Right lung (tissue), 5 donors: ENCODE measurements around the gene TMED9. TPM values are rescaled to one million over a fixed set of nuclear protein-coding genes. Genes with fewer than 3 reads are reported as not detected.
"Not testable (repeated sequence)": the region's sequence is repeated elsewhere in the genome, so short reads cannot be mapped to it uniquely, and the experiment has no call there.

Experiments used
- DNase-seq, 2 donors: peaks; one replicate each; pipeline ENCODE4 v3.0.0-alpha.2; 2013
- polyA plus RNA-seq, 5 donors: library from polyadenylated mRNA; unstranded; fragments of 120-200 nt; gene quantifications; one replicate each; pipeline versions ENCODE4 v1.2.1 to v1.2.3, GENCODE V29; 2013; ENCODE audit warnings: inconsistent platforms in 1 of 5, low replicate concordance in 1 of 5; ENCODE audit not compliant: insufficient read length in 5 of 5, insufficient read depth in 1 of 5

The TMED9 gene
- polyA plus RNA-seq, 5 donors: 117 to 180 (median 130) TPM

DNA sequence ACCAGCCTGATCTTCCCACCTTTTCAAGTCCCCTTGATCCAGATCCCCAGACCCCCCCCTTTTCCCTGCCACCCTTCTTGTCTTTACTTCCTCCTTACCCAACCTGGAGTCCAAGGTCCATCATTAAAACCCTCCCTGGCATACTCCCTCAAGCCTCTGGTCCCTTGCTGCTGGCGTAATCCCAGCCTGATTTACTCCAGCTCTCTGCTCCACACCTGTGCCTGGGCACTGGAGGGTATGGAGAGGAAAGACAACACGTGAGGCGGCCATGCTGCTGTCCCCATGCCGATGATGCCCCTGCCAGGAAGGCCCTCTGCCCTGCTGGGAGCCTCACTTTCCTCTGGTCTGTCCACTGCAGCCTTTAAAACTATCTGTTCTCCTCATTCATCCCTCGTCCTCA, 13.1 kb downstream of the TMED9 start:
- DNase-seq: no peak

DNA sequence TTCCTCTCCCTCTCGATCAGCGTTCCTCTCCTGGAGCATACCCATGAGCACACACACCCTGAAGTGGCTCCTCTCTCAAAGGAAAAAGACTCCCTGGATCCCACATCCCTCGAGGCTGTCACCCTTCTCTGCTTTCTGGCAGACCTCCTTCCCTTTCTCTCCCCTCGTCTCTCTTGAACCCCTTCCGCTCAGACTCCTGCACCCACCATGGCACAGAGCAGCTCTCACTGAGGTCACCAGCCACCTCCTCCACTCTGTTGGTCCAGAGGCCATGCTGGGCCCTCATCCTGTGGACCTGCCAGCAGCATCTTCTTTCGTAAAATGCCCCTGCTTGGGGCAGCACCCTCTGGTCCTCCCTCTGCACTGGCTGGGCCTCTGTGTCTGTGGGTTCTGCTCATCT, 13.7 kb downstream of the TMED9 start:
- no peak for DNase-seq

DNA sequence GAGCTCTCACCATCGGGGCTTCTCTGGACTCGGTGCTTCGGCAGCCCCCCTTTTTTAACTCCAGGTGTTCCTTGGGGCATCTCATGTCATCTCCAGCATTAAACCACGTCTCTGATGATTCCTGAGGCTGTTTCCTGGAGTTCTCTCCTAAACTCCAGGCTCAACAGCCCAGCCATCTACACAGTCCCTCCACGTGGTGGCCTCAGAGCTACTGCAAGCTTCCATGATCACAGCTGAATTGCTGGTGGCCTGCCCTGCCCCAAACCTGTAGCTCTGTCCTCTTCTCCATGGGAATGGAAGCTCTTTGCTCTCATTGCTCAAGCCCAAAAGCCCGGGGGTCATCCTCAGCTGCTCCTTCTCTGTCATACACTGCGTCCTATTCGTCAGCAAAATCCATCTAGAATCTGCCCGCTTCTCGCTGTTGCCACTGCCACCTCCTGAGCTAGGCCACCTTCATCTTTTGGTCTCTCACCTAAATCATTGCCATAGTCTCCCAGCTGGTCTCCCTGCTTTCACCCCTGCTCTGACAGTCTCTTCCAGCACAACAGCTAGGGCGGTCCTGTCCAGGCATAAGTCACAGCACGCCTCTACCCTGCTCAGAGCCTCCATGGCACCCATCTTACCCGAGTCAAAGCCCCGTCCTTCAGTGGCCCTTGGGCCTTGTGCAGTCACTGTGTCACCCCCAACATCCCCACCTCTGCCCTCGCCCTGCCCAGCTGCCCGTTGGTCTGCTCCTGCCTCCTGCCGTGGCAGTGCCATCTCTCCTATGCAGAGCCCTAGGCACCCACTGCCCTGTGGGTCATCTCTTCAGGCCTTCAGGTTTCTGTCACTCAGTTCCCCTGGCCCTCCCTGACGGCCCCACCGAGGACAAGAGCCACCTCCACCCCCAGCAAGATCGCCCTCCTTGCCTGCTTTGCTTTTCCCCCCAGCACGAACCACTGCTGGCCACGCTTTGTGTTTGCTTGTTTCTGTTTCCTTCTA, 14.4 kb downstream of the TMED9 start:
- DNase-seq: no peak

DNA sequence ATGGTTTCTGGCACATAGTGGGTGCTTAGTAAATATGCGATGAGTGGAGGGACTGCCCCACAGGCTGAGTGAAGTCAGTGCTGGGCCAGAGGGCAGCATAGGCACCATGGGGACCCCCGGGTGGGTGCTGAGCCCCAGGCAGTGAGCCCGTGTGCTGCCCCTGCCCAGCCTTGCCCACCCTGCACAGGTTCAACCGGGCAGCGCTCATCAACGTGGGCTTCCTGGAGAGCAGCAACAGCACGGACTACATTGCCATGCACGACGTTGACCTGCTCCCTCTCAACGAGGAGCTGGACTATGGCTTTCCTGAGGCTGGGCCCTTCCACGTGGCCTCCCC, 15.1 kb downstream of the TMED9 start:
- DNase-seq: no peak

DNA sequence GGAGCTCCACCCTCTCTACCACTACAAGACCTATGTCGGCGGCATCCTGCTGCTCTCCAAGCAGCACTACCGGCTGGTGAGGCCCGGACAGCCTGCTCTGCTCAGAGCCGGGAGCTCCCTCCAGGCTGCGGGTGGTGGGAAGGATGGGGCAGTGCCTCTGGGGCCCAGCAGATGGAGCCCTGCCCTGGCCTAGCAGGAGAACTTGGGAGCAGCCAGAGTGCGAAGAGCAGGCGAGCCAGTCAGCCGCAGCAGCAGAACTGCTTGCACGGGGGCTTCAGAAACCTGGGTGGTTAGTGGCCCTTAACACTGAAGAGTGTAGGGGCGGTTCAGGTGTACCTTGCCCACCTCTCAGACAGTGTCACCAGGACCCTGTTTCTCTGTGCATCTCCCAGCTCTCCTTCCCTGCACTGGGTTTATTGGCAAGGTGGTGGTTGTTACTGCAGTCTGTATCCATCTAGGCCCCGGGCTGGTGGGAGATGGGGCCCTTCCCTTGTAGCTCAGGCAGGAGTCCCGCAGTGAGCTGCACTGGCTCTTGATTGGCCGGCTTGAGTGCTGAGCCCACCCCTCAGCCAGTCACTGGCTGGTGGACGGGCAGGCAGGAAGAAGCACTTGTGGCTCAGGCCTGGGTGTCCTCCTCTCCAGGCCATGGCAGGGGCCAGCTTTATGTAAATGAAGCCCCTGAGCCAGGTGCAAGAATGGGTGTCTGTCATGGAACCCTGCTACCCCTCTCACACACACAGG, 15.6 kb downstream of the TMED9 start:
- peak; percentile 64 to 70 for DNase-seq

DNA sequence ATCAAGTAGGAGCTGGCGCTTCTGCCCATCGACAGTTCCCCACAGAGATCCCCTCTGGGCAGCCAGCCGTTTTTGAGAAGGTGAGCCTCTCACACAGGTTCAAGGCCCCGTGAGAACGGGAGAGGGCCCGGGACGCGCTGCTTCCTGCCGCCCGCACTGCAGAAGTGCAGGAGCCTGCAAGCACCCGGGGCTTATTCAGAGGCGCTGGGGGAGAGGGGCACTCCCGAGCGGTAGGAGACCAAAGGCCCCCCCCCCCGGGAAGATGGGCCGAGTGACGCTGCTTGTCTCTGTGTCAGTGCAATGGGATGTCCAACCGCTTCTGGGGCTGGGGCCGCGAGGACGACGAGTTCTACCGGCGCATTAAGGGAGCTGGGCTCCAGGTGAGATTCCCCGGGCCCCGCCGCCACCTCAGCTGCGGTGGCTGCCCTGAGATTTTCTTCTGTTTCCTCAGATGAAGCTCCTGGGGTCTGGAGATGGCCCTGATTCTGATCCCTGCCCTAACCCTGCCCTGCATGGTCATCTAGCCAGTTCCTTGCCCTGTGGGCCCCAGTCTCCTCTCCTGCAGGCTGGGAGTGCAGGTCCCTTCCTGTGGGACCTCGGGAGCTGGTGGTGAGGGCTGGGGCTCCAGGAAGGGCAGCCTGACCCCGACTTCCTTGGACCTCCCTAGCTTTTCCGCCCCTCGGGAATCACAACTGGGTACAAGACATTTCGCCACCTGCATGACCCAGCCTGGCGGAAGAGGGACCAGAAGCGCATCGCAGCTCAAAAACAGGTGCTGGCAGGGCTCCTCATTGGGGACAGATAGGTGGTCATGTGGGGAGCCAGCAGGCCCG, 16.5 kb downstream of the TMED9 start:
- no peak for DNase-seq

DNA sequence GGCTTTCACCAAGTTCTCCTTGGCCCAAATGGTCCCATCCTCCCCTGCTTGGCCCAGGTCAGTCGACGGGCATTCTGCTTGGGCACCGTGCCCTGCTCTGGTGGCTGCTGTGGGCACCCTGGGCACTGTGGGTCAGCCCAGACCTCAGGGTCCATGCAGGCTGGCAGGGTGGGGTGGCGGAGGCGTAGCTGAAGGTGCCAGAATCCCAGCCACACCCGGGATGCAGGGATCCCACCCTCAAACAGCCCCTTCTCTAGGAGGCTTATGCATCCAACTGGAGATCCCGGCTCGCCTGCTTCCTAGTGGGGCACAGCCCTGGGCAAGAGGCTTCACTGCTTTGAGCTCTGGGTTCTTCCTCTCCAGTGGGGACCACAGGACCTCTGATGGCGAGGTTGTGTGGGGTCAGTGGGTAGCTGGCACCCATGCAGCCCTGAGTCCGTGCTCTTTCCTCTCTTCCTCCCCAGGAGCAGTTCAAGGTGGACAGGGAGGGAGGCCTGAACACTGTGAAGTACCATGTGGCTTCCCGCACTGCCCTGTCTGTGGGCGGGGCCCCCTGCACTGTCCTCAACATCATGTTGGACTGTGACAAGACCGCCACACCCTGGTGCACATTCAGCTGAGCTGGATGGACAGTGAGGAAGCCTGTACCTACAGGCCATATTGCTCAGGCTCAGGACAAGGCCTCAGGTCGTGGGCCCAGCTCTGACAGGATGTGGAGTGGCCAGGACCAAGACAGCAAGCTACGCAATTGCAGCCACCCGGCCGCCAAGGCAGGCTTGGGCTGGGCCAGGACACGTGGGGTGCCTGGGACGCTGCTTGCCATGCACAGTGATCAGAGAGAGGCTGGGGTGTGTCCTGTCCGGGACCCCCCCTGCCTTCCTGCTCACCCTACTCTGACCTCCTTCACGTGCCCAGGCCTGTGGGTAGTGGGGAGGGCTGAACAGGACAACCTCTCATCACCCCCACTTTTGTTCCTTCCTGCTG, 17.4 kb downstream of the TMED9 start:
- DNase-seq: no peak

DNA sequence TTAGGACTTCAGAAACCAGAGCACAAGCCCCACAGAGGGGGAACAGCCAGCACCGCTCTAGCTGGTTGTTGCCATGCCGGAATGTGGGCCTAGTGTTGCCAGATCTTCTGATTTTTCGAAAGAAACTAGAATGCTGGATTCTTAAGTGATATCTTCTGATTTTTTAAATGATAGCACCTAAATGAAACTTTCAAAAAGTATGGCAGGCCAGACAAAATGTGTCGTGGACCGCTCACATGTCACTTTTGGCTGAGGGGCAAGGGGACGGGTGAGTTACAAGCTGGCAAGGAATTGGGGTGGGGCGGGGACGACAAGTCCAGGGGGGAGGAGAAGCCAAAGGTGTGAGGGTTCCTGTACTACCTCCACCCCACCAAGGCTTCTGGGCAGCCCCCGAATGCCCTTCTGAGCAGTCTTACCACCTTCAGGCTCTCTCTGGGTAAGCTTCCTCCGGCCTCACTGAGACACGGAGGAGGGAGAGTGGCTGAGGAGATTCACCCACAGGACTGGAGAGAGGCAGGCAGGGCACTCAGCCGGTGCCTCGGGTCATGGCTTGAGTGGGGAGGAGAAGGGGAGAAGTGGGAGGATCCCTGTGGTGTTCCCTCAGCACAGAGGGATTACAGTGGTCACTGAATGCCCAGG, 18.2 kb downstream of the TMED9 start:
- DNase-seq: no peak

DNA sequence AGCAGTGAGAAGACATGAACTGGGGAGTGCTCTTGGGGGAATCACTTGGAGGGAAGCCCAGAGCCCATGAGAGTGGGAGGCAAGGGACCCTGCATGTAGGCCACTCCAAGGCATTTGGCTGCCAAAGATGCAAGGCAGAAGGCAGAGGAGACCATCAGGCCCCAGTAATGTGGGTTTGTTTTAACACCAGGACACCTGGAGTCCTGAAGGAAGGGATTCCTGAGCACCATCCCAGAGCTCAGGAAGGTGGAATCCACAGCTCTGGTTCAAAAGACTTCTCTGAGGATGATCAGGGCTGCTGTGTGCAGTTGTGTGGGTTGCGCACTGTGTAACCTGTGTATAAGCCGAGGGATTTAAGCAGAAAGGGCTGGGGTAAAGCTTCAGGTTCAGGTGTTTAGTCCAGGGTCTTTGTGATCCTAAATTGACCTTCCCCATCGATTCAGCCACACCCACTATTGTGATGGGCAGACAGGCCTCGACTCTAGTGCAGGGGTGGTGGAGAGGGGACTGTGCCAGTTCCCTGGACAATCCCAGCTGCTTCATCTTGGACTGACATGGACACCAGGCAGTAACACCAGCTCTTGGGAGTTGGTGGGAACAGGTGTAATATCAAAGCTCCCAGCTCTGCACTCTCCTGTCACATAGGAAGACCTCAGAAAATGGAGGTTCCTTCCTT, 18.9 kb downstream of the TMED9 start:
- no peak for DNase-seq

DNA sequence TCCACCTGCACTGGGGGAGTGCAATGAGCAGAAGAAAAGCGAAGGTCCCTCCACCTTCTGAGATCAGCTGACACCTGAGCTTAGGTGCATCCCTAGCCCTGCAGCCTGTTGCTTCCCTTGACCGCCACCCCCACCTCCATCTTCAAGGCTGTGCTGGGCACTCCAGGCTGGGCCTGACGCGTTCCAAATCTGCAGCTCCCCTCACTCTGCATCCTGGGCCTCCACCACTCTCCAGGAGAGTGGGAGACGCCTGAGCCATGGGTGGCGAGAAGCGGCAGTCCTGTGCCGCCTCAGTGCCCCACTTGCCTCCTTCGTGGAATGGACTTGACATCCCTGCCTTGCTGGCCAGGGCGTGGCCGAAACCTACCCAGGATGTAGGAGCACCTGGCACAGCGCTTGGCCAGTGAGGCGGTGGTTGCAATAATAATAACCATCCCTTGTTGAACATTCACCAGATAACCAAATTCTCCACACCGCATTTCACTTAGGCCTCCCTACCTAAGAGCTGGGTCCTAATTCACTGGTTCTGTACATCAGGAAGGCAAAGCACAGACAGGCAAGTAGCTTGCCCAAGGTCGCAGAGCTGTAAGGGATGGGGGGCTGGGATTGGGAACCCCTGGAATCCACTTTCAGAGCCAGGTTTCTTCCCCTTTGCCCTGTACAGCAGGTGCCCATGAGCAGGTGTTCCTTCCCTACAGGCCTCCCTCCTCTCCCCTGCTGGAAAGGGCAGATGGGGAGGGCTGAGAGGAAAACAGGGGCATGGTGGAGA, 19.6 kb downstream of the TMED9 start:
- DNase-seq: no peak

DNA sequence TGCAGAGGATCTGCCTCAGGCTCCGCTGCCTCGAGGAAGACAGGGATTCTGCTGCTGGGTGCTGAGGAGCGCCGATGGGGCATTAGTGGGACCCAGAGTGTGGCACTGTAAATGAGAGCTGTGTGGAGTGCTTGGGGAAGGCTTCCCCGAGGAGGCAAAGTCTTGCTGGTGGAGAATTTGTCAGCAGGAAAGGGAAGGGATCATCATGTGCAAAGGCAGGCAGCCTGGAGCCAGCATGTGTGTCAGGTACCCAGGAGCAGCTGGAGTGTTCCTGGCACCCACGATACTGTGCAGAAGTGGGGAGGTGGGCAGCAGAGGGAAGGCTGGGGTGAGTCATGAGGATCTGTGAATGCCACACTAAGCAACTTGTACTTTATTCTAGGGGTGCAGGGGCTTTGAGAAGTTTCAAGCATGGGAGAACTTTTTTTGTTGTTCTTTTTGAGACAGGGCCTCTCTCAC, 20.2 kb downstream of the TMED9 start:
- DNase-seq: no peak

DNA sequence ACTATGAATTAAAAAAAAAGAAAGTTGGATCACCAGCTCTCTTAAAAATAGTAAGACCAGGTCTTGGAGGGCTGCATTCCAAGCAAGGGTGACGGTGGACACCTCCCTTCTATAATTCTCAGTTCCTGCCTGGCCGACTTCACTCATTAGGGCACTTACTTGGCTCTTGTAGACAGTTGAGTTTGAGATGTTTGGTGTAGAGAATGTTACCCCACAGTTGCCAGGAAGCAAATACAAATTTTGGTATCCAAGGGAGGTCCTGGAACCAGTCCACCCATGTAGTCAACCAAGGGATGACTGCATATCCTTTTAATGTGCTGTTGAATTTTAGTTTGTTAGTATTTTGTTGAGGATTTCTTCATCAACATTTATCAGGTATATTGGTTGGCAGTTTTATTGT, 28.6 kb downstream of the TMED9 start:
- no peak for DNase-seq

DNA sequence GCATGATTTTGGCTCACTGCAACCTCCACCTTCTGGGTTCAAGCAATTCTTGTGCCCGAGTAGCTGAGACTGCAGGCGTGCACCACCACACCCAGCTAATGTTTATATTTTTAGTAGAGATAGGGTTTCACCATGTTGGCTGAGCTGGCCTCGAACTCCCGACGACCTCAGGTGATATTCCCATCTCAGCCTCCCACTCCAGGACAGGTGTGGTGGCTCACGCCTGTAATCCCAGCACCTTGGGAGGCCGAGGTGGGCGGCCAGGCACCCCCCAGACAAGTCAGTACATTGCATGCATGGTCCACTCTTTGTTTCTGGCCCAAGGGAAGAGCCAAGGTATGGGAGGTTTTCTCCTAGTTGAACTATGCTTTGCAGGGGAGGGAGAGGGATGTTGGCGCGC, 32.2 kb downstream of the TMED9 start:
- not testable (repeated sequence) for DNase-seq

DNA sequence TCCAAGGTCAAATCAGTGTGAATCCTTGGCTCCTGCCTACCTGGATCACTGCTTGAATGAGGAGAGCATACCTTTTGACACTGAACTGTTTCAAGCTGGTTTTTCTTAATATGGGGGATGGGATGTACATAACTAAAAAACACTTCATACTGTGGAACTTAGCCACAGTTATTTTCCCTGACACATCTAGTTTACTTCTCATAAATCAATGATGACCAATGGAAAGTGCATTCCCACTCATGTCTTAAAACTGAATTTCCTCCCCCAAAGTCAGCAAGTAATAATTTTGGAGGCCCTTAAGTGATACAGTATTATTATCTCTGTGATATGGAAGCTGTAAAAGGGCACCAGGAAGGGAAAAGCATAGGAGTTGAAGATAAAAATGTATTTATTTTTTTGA, 38.2 kb downstream of the TMED9 start:
- DNase-seq: not testable (repeated sequence)

DNA sequence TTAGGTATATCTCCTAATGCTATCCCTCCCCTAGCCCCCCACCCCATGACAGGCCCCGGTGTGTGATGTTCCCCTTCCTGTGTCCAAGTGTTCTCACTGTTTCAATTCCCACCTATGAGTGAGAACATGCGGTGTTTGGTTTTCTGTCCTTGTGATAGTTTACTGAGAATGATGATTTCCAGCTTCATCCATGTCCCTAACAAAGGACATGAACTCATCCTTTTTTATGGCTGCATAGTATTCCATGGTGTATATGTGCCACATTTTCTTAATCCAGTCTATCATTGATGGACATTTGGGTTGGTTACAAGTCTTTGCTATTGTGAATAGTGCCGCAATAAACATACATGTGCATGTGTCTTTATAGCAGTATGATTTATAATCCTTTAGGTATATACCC, 42.9 kb downstream of the TMED9 start:
- DNase-seq: not testable (repeated sequence)

DNA sequence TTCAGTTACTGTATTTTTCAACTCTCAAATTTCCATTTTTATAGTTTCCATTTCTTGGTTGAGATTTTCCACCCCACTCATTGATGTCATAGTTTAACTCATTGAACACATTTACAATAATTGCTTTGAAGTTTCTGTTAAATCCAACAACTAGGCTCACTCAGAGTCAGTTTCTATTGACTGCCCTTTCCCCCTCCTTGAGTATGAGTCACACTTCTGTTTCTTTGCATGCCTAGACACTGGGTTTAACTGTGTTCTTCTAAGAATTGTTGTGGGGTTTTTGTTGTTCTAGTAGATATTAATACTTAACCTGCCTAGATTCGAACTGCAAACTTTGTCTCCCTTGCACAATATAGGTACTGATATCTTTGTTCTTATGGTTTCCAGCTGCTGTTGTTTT, 53.5 kb downstream of the TMED9 start:
- DNase-seq: not testable (repeated sequence)
